IPS-NIHi7 (cell line): ENCODE measurements around the gene GLRX3.
"Not testable (repeated sequence)": the region's sequence is repeated elsewhere in the genome, so short reads cannot be mapped to it uniquely, and the experiment has no call there.

Experiments used
- DNase-seq: peaks from one replicate; pipeline ENCODE4 v3.0.0; 2012; ENCODE audit warnings: mixed read lengths; ENCODE audit errors: extremely low spot score

GLRX3 gene

GRCh38 chr10:130136226-130137089, at the start of gene GLRX3:
Gene GLRX3 (plus strand): TSS chr10:130136391. CDS start chr10:130136421, 30 bp downstream.
- peak; percentile 93 for DNase-seq

GRCh38 chr10:130090565-130090964, 45.6 kb upstream of the GLRX3 start:
- DNase-seq = not testable (repeated sequence)

GRCh38 chr10:130099344-130099743, 36.8 kb upstream of the GLRX3 start:
- DNase-seq = no peak

- peak; percentile 68 for DNase-seq
Observed at GRCh38 chr10:130105724-130106123, 30.5 kb upstream of the GLRX3 start.

- DNase-seq = not testable (repeated sequence)
Observed at GRCh38 chr10:130108146-130108545, 28.0 kb upstream of the GLRX3 start.

- no peak for DNase-seq
Observed at GRCh38 chr10:130108934-130109604, 27.1 kb upstream of the GLRX3 start.

- peak; percentile 64 for DNase-seq
Observed at GRCh38 chr10:130109796-130110245, 26.4 kb upstream of the GLRX3 start.

GRCh38 chr10:130110246-130111112, 25.7 kb upstream of the GLRX3 start, which contains the start of gene C10orf143:
Gene C10orf143 (minus strand): TSS chr10:130110830. CDS start chr10:130110772, 58 bp downstream.
- peak; percentile 92 for DNase-seq

GRCh38 chr10:130111113-130111851, 24.9 kb upstream of the GLRX3 start:
- peak; percentile 93 for DNase-seq

- DNase-seq = no peak
Observed at GRCh38 chr10:130111852-130112180, 24.4 kb upstream of the GLRX3 start.

GRCh38 chr10:130112821-130113220, 23.4 kb upstream of the GLRX3 start:
- DNase-seq = no peak

- not testable (repeated sequence) for DNase-seq
Observed at GRCh38 chr10:130116942-130117341, 19.2 kb upstream of the GLRX3 start.

- not testable (repeated sequence) for DNase-seq
Observed at GRCh38 chr10:130117535-130117934, 18.7 kb upstream of the GLRX3 start.

- DNase-seq = no peak
Observed at GRCh38 chr10:130121486-130122079, 14.6 kb upstream of the GLRX3 start.

- peak; percentile 89 for DNase-seq
Observed at GRCh38 chr10:130127364-130128061, 8.7 kb upstream of the GLRX3 start.

GRCh38 chr10:130128062-130128781, 8.0 kb upstream of the GLRX3 start:
- no peak for DNase-seq

- DNase-seq = no peak
Observed at GRCh38 chr10:130128922-130129321, 7.3 kb upstream of the GLRX3 start.

- no peak for DNase-seq
Observed at GRCh38 chr10:130135676-130136225, 440 bp upstream of the GLRX3 start.

GRCh38 chr10:130137090-130137448, 878 bp downstream of the GLRX3 start:
- no peak for DNase-seq
